Calu3 (cell line): ENCODE results near the gene SPIRE1. TPM values are rescaled to one million over a fixed set of nuclear protein-coding genes. Genes with fewer than 3 reads are reported as not detected.

ENCODE experiments used
- BruUV-seq: library from RNA; stranded (reverse); fragments of 400-500 nt; replicated peaks from 2 replicates; lab custom pipeline; 2021; lab: Mats Ljungman, UMichigan
- CTCF ChIA-PET: fragments of 300-600 bp; sonication (Branson Sonifier 250); formaldehyde crosslinking; loops from one replicate; lab custom pipeline; 2022; ENCODE audit warnings: antibody characterized with exemption; lab: Charles Lee
- DNase-seq: peaks from one replicate; pipeline ENCODE4 v3.0.0; 2022
- H3K27ac Mint-ChIP-seq: one replicate; pipeline ENCODE4 v1.8.0; 2022; ENCODE audit warnings: mixed read lengths; ENCODE audit not compliant: unreplicated experiment
- H3K27me3 Mint-ChIP-seq: one replicate; pipeline ENCODE4 v1.8.0; 2022; ENCODE audit warnings: mixed read lengths; ENCODE audit not compliant: unreplicated experiment
- H3K36me3 Mint-ChIP-seq: one replicate; pipeline ENCODE4 v1.8.0; 2022; ENCODE audit warnings: mild to moderate bottlenecking, moderate library complexity, mixed read lengths; ENCODE audit not compliant: insufficient read depth, unreplicated experiment
- H3K4me1 Mint-ChIP-seq: one replicate; pipeline ENCODE4 v1.8.0; 2022; ENCODE audit warnings: mild to moderate bottlenecking, low read depth, mixed read lengths; ENCODE audit not compliant: unreplicated experiment
- H3K4me3 Mint-ChIP-seq: one replicate; pipeline ENCODE4 v1.8.0; 2022; ENCODE audit warnings: mild to moderate bottlenecking, low read depth, moderate library complexity, mixed read lengths; ENCODE audit not compliant: unreplicated experiment
- H3K9me3 Mint-ChIP-seq: one replicate; pipeline ENCODE4 v1.8.0; 2022; ENCODE audit warnings: low read depth, mixed read lengths; ENCODE audit not compliant: unreplicated experiment
- CTCF ChIP-seq: fragments of 200-600 bp; IDR thresholded peaks from one replicate; pipeline ENCODE4 v1.8.0; 2022; ENCODE audit warnings: antibody characterized with exemption; ENCODE audit not compliant: unreplicated experiment
- intact Hi-C: fragments of 100-400 bp; cut with micrococcal nuclease; formaldehyde crosslinking; loops from one replicate; pipeline ENCODE4 v1.10.0; 2022; ENCODE audit not compliant: unreplicated experiment
- total RNA-seq: library from RNA; stranded (reverse); gene quantifications from 2 replicates; pipeline ENCODE4 v1.2.3, GENCODE V29; 2022

Gene SPIRE1
- total RNA-seq, 1 experiment from 2014 or later = 98.6 TPM

GRCh38 chr18:12428923-12429322 is 229.0 kb downstream of the SPIRE1 start:
- H3K27me3 Mint-ChIP-seq = no peaks in the 10 kb centered on the region
- CTCF ChIA-PET = interaction anchor here (0.6 to 0.7 kb wide), 2 partner anchors 90 to 134 kb away, joined by 3 to 4 read pairs; no protein-coding TSS in a partner anchor
- TF ChIP-seq CTCF = no peak
- H3K4me1 Mint-ChIP-seq = no peaks in the 10 kb centered on the region
- H3K27ac Mint-ChIP-seq = no peak overlapping the region
- H3K9me3 Mint-ChIP-seq = no peaks in the 10 kb centered on the region
- BruUV-seq = no TSS peak
- H3K4me3 Mint-ChIP-seq = no peak overlapping the region
- intact Hi-C loops = no loop called here
- DNase-seq = no peak
- peaks cover 6% of the 10 kb centered on the region for H3K36me3 Mint-ChIP-seq

GRCh38 chr18:12426924-12427323 is 231.0 kb downstream of the SPIRE1 start:
- no peak for DNase-seq
- Mint-ChIP-seq H3K27ac (no peak overlapping the region), H3K4me3 (no peak overlapping the region), H3K4me1 (no peaks in the 10 kb centered on the region), H3K9me3 (no peaks in the 10 kb centered on the region), H3K27me3 (no peaks in the 10 kb centered on the region), H3K36me3 (no peaks in the 10 kb centered on the region)
- no TSS peak for BruUV-seq
- CTCF ChIA-PET = no interaction called here
- intact Hi-C loops = no loop called here
- TF ChIP-seq CTCF = no peak

- intact Hi-C loops = no loop called here
- no TSS peak for BruUV-seq
Observed at GRCh38 chr18:12424252-12424651, 233.7 kb downstream of the SPIRE1 start.

GRCh38 chr18:12423820-12424219 is 234.1 kb downstream of the SPIRE1 start:
- no peaks in the 10 kb centered on the region for H3K4me1 Mint-ChIP-seq
- CTCF ChIA-PET = interaction anchor here (0.6 to 0.8 kb wide), 2 partner anchors 168 to 187 kb away, joined by 3 to 7 read pairs; no protein-coding TSS in a partner anchor
- H3K27ac Mint-ChIP-seq = no peak overlapping the region
- H3K36me3 Mint-ChIP-seq = peaks cover 11% of the 10 kb centered on the region
- no peaks in the 10 kb centered on the region for H3K27me3 Mint-ChIP-seq
- H3K9me3 Mint-ChIP-seq = no peaks in the 10 kb centered on the region
- no TSS peak for BruUV-seq
- no peak for TF ChIP-seq CTCF
- no peak for DNase-seq
- intact Hi-C loops = loop anchor here (1.0 kb wide), 1 partner anchor 33 kb away; no protein-coding TSS in a partner anchor
- H3K4me3 Mint-ChIP-seq = no peak overlapping the region

More at GRCh38 chr18:12424252-12424651, 233.7 kb downstream of the SPIRE1 start:
- H3K4me3 Mint-ChIP-seq = no peak overlapping the region
- CTCF ChIA-PET = interaction anchor here (0.6 to 0.8 kb wide), 2 partner anchors 168 to 187 kb away, joined by 3 to 7 read pairs; no protein-coding TSS in a partner anchor
- H3K27me3 Mint-ChIP-seq = no peaks in the 10 kb centered on the region
- no peak for DNase-seq
- H3K27ac Mint-ChIP-seq = no peak overlapping the region
- TF ChIP-seq CTCF = no peak
- H3K4me1 Mint-ChIP-seq = no peaks in the 10 kb centered on the region
- H3K9me3 Mint-ChIP-seq = no peaks in the 10 kb centered on the region
- H3K36me3 Mint-ChIP-seq = peaks cover 10% of the 10 kb centered on the region
